Mesendoderm (in vitro differentiated cells): Measurements from ENCODE around the gene RNF38.

Experiments used
- DNase-seq: peaks from one replicate; pipeline ENCODE4 v3.0.0; 2013
- H2AK5ac ChIP-seq: 2 replicates; pipeline ENCODE4 v1.6.1; 2013; ENCODE audit warnings: low read length, inconsistent platforms
- H2BK120ac ChIP-seq: 2 replicates; pipeline ENCODE4 v1.6.1; 2013; ENCODE audit warnings: low read depth, mild to moderate bottlenecking, low read length, moderate library complexity, mixed read lengths
- H2BK15ac ChIP-seq: replicated peaks from 2 replicates; pipeline ENCODE4 v1.6.1; 2013; ENCODE audit warnings: low read depth, mild to moderate bottlenecking, moderate library complexity
- H2BK5ac ChIP-seq: 2 replicates; pipeline ENCODE4 v1.6.1; 2013; ENCODE audit warnings: low read length, inconsistent platforms
- H3K18ac ChIP-seq: 2 replicates; pipeline ENCODE4 v1.6.1; 2013; ENCODE audit warnings: mild to moderate bottlenecking, low read length, mixed read lengths
- H3K23ac ChIP-seq: one replicate; pipeline ENCODE4 v1.6.1; 2013; ENCODE audit warnings: low read length
- H3K27ac ChIP-seq: 2 replicates; pipeline ENCODE4 v1.5.1; 2013; ENCODE audit warnings: low read depth, mild to moderate bottlenecking, inconsistent platforms, low read length, moderate library complexity
- H3K27me3 ChIP-seq: 2 replicates; pipeline ENCODE4 v1.6.1; 2013; ENCODE audit warnings: low read length, control low read depth, mild to moderate bottlenecking, inconsistent platforms; ENCODE audit not compliant: insufficient read depth, poor library complexity
- H3K36me3 ChIP-seq: 2 replicates; pipeline ENCODE4 v1.6.1; 2013; ENCODE audit warnings: low read length, inconsistent platforms; ENCODE audit not compliant: control insufficient read depth, insufficient read depth
- H3K4ac ChIP-seq: one replicate; pipeline ENCODE4 v1.6.1; 2013; ENCODE audit warnings: low read depth, mild to moderate bottlenecking, low read length, moderate library complexity
- H3K4me1 ChIP-seq: 2 replicates; pipeline ENCODE4 v1.6.1; 2013; ENCODE audit warnings: low read depth, low read length, inconsistent platforms; ENCODE audit not compliant: control insufficient read depth
- H3K4me2 ChIP-seq: 2 replicates; pipeline ENCODE4 v1.6.1; 2013; ENCODE audit warnings: low read length
- H3K4me3 ChIP-seq: 2 replicates; pipeline ENCODE4 v1.5.1; 2013; ENCODE audit warnings: mild to moderate bottlenecking, low read length
- H3K56ac ChIP-seq: one replicate; pipeline ENCODE4 v1.6.1; 2013; ENCODE audit warnings: low read length
- H3K79me1 ChIP-seq: 2 replicates; pipeline ENCODE4 v1.6.1; 2013; ENCODE audit warnings: low read length, inconsistent platforms
- H3K79me2 ChIP-seq: 2 replicates; pipeline ENCODE4 v1.6.1; 2013; ENCODE audit warnings: mild to moderate bottlenecking, low read length; ENCODE audit not compliant: control insufficient read depth, insufficient read depth
- H3K9ac ChIP-seq: 2 replicates; pipeline ENCODE4 v1.6.1; 2013; ENCODE audit warnings: low read length, inconsistent platforms
- H4K5ac ChIP-seq: one replicate; pipeline ENCODE4 v1.6.1; 2013; ENCODE audit warnings: low read length
- H4K8ac ChIP-seq: one replicate; pipeline ENCODE4 v1.6.1; 2013; ENCODE audit warnings: low read depth, mild to moderate bottlenecking, control low read depth, low read length, moderate library complexity
- WGBS: extraction: QIAGEN DNeasy Blood & Tissue Kit; methylation state at CpG from one replicate; pipeline ENCODE4 v1.1.7; 2013; ENCODE audit warnings: low lambda C conversion rate, missing lambda C conversion rate; ENCODE audit not compliant: insufficient coverage; ENCODE audit errors: extremely low coverage; 5-methylcytosine and 5-hydroxymethylcytosine counted together

The RNF38 gene

DNA sequence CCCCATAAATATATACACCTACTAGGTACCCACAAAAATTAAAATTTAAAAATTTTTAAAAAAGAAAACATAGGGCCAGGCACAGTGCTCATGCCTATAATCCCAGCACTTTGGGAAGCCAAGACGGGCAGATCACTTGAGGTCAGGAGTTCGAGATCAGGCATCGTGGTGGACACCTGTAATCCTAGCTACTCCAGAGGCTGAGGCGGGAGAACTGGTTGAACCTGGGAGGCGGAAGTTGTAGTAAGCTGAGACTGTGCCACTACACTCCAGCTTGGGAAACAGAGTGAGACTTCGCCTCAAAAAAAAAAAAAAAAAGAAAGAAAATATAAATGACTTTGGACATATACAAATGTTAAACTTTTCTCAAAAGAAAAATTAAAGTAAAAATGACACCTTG is 33.3 kb upstream of the RNF38 start:
- no peak overlapping the region for H4K5ac ChIP-seq
- WGBS = no CpG with 5 or more reads among the region's 6 CpGs

GRCh38 chr9:36431078-36431477 is 31.0 kb upstream of the RNF38 start:
- Histone ChIP-seq H3K23ac (no peak overlapping the region), H3K56ac (no peak overlapping the region), H2BK15ac (no peak overlapping the region), H2AK5ac (no peak overlapping the region), H2BK120ac (no peak overlapping the region), H4K8ac (no peak overlapping the region), H3K4me1 (no peaks in the 10 kb centered on the region), H2BK5ac (no peak overlapping the region), H3K27ac (no peak overlapping the region), H3K4me2 (no peak overlapping the region), H3K9ac (no peak overlapping the region), H3K18ac (no peak overlapping the region), H3K27me3 (no peaks in the 10 kb centered on the region), H3K4me3 (no peak overlapping the region), H3K79me1 (peaks cover 7% of the 10 kb centered on the region), H4K5ac (no peak overlapping the region), H3K4ac (no peak overlapping the region), H3K36me3 (no peaks in the 10 kb centered on the region), H3K79me2 (peaks cover 10% of the 10 kb centered on the region)
- DNase-seq = no peak
- no CpG with 5 or more reads among the region's 4 CpGs for WGBS

More for the DNA sequence above, 33.3 kb upstream of the RNF38 start:
- H2BK15ac ChIP-seq = no peak overlapping the region
- H3K4me1 ChIP-seq = no peaks in the 10 kb centered on the region
- H3K4me2 ChIP-seq = no peak overlapping the region
- H3K23ac ChIP-seq = no peak overlapping the region
- H2BK120ac ChIP-seq = no peak overlapping the region
- no peak overlapping the region for H3K27ac ChIP-seq
- H3K36me3 ChIP-seq = no peaks in the 10 kb centered on the region
- DNase-seq = no peak
- peaks cover 12% of the 10 kb centered on the region for H3K79me2 ChIP-seq
- H3K79me1 ChIP-seq = peaks cover 11% of the 10 kb centered on the region
- H3K56ac ChIP-seq = no peak overlapping the region
- no peak overlapping the region for H2BK5ac ChIP-seq
- H3K4ac ChIP-seq = no peak overlapping the region
- H3K27me3 ChIP-seq = no peaks in the 10 kb centered on the region
- H2AK5ac ChIP-seq = no peak overlapping the region
- no peak overlapping the region for H4K8ac ChIP-seq
- H3K9ac ChIP-seq = no peak overlapping the region
- no peak overlapping the region for H3K18ac ChIP-seq
- H3K4me3 ChIP-seq = no peak overlapping the region

DNA sequence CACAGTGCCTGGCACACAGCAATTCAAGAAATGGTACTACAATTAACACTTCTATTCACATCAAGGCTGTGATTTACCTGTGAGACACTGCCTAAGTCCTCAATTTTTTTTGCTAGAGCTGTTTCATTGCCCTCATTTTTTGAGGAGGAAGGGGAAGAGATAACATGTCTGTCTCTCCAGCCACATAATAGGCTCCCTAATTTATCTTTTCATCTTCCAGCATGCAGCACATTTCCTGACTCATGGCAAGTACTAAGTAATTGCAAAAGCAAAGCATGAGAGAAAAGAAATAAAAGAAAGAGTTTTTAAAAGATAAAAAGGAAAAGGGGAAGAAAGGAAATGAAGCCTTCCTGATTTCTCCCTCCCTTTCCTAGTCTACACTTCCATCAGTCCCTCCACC is 26.9 kb upstream of the RNF38 start:
- Histone ChIP-seq H3K56ac (no peak overlapping the region), H4K5ac (no peak overlapping the region), H3K23ac (no peak overlapping the region), H4K8ac (no peak overlapping the region), H3K4me3 (no peak overlapping the region), H3K4me1 (no peaks in the 10 kb centered on the region), H3K18ac (no peak overlapping the region), H2BK15ac (no peak overlapping the region), H3K79me2 (peaks cover 11% of the 10 kb centered on the region), H3K79me1 (peaks cover 8% of the 10 kb centered on the region), H3K27ac (no peak overlapping the region), H2AK5ac (no peak overlapping the region), H3K4ac (no peak overlapping the region), H3K4me2 (no peak overlapping the region), H2BK120ac (no peak overlapping the region), H2BK5ac (no peak overlapping the region), H3K36me3 (no peaks in the 10 kb centered on the region), H3K27me3 (no peaks in the 10 kb centered on the region), H3K9ac (no peak overlapping the region)
- no peak for DNase-seq

DNA sequence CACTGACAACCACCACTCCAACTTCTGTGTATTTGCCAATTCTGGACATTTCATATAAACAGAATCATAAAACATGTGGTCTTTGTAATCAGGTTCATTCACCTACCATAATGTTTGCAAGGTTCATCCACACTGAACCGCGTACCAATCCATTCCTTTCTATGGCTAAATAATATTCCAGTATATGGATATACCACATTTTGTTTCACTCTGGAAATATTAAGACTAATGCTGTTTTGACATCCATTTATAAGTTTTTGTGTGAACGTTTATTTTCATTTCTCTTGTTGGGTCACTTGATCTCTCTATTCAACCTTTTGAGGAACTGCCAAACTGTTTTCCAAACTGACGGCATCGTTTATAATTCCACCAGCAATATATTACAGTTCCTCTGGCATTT is 26.3 kb upstream of the RNF38 start:
- Histone ChIP-seq H3K27me3 (no peaks in the 10 kb centered on the region), H3K4me1 (no peaks in the 10 kb centered on the region), H2AK5ac (no peak overlapping the region), H2BK15ac (no peak overlapping the region), H2BK5ac (no peak overlapping the region), H4K8ac (no peak overlapping the region), H3K4ac (no peak overlapping the region), H3K27ac (no peak overlapping the region), H4K5ac (no peak overlapping the region), H2BK120ac (no peak overlapping the region), H3K4me2 (no peak overlapping the region), H3K4me3 (no peak overlapping the region), H3K23ac (no peak overlapping the region), H3K36me3 (no peaks in the 10 kb centered on the region), H3K56ac (no peak overlapping the region), H3K9ac (no peak overlapping the region), H3K18ac (no peak overlapping the region), H3K79me2 (peaks cover 9% of the 10 kb centered on the region), H3K79me1 (peaks cover 8% of the 10 kb centered on the region)
- DNase-seq = no peak
- no CpG with 5 or more reads among the region's 5 CpGs for WGBS

DNA sequence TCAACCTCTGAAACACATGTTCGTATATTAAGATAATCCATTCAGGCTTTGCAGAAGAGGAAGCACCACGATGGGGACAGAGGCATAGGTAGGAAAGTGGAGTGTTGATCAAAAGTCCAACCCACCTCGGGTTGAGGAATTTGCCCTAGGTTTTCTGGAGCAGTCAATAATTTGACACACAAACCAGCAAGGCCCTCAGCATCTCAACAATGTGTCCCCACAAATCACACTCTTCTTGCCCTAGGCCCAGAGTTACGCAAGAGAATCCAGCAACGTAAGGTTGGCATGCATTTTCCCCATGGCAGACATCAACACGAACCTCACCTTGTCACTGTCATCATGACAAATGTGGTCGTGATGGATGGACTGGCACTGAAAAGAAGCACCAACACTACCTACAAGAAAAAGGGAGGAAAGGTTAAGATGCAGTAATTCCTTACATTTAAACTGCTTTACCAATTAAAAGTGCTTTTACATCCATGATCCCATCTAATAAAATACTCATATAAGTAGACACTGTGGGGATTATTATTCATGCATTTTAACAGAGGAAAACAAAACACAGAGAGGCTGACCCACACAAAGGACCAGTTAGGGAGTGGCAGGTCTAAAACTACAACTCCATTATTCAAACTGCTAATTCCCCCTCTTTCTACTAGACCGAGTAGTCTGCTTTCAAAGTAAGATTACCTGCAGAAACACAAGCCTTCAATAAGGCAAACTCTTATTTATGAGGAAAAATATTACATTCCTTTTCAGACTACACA is 24.4 kb upstream of the RNF38 start:
- no peak overlapping the region for H3K4me3 ChIP-seq
- no peak for DNase-seq
- H3K56ac ChIP-seq = no peak overlapping the region
- no peak overlapping the region for H3K9ac ChIP-seq
- no peak overlapping the region for H4K5ac ChIP-seq
- no CpG with 5 or more reads among the region's 8 CpGs for WGBS
- no peak overlapping the region for H3K4me2 ChIP-seq
- no peak overlapping the region for H3K18ac ChIP-seq
- H2AK5ac ChIP-seq = no peak overlapping the region
- peaks cover 6% of the 10 kb centered on the region for H3K79me1 ChIP-seq
- no peak overlapping the region for H4K8ac ChIP-seq
- H2BK120ac ChIP-seq = no peak overlapping the region
- no peaks in the 10 kb centered on the region for H3K27me3 ChIP-seq
- peaks cover 12% of the 10 kb centered on the region for H3K79me2 ChIP-seq
- no peak overlapping the region for H2BK5ac ChIP-seq
- H3K23ac ChIP-seq = no peak overlapping the region
- no peaks in the 10 kb centered on the region for H3K4me1 ChIP-seq
- no peak overlapping the region for H3K27ac ChIP-seq
- no peaks in the 10 kb centered on the region for H3K36me3 ChIP-seq
- H2BK15ac ChIP-seq = no peak overlapping the region
- H3K4ac ChIP-seq = no peak overlapping the region

- no peak for DNase-seq
- Histone ChIP-seq H2AK5ac (no peak overlapping the region), H4K8ac (no peak overlapping the region), H3K9ac (no peak overlapping the region), H2BK15ac (no peak overlapping the region), H3K79me2 (peaks cover 10% of the 10 kb centered on the region), H3K4ac (no peak overlapping the region), H3K4me3 (no peak overlapping the region), H3K23ac (no peak overlapping the region), H3K4me2 (no peak overlapping the region), H2BK5ac (no peak overlapping the region), H3K18ac (no peak overlapping the region), H3K27me3 (no peaks in the 10 kb centered on the region), H4K5ac (no peak overlapping the region), H2BK120ac (no peak overlapping the region), H3K56ac (no peak overlapping the region), H3K4me1 (no peaks in the 10 kb centered on the region), H3K27ac (no peak overlapping the region), H3K79me1 (peaks cover 3% of the 10 kb centered on the region), H3K36me3 (no peaks in the 10 kb centered on the region)
- WGBS = no CpG with 5 or more reads among the region's 3 CpGs
Observed at GRCh38 chr9:36423206-36423605, 23.1 kb upstream of the RNF38 start.
